NCI-H128 (cell line): ENCODE data around the gene DISC1.
"Not testable (repeated sequence)": the region's sequence is repeated elsewhere in the genome, so short reads cannot be mapped to it uniquely, and the experiment has no call there.

Experiments
- DNase-seq: peaks from one replicate; lab custom pipeline; 2025; ENCODE audit not compliant: unreplicated experiment; lab: John Stamatoyannopoulos, UW

DISC1 gene

GRCh38 chr1:231943084-231943483 is 316.5 kb downstream of the DISC1 start:
- DNase-seq = no peak

- DNase-seq = not testable (repeated sequence)
Measured at GRCh38 chr1:231948102-231948501, 321.5 kb downstream of the DISC1 start.

- no peak for DNase-seq
Measured at GRCh38 chr1:231949277-231950091, 322.9 kb downstream of the DISC1 start.

- DNase-seq = no peak
Measured at GRCh38 chr1:231950331-231951128, 323.9 kb downstream of the DISC1 start.

GRCh38 chr1:231951374-231951773 is 324.8 kb downstream of the DISC1 start:
- DNase-seq = no peak

GRCh38 chr1:231952154-231952553 is 325.6 kb downstream of the DISC1 start:
- no peak for DNase-seq

- no peak for DNase-seq
Measured at GRCh38 chr1:231953660-231954059, 327.1 kb downstream of the DISC1 start.

- no peak for DNase-seq
Measured at GRCh38 chr1:231954751-231955150, 328.2 kb downstream of the DISC1 start.

- DNase-seq = no peak
Measured at GRCh38 chr1:231957359-231957758, 330.8 kb downstream of the DISC1 start.

- DNase-seq = no peak
Measured at GRCh38 chr1:231958448-231958847, 331.9 kb downstream of the DISC1 start.

- DNase-seq = no peak
Measured at GRCh38 chr1:231959225-231959884, 332.8 kb downstream of the DISC1 start.

- not testable (repeated sequence) for DNase-seq
Measured at GRCh38 chr1:231961801-231962200, 335.2 kb downstream of the DISC1 start.

- no peak for DNase-seq
Measured at GRCh38 chr1:231962636-231963035, 336.0 kb downstream of the DISC1 start.

- DNase-seq = no peak
Measured at GRCh38 chr1:231964241-231964640, 337.7 kb downstream of the DISC1 start.

GRCh38 chr1:231964961-231965360 is 338.4 kb downstream of the DISC1 start:
- DNase-seq = no peak

- DNase-seq = no peak
Measured at GRCh38 chr1:231965615-231966014, 339.0 kb downstream of the DISC1 start.

GRCh38 chr1:231966983-231967382 is 340.4 kb downstream of the DISC1 start:
- DNase-seq = no peak

GRCh38 chr1:231969076-231969475 is 342.5 kb downstream of the DISC1 start:
- DNase-seq = no peak

- not testable (repeated sequence) for DNase-seq
Measured at GRCh38 chr1:231969761-231970160, 343.2 kb downstream of the DISC1 start.

GRCh38 chr1:231970684-231971083 is 344.1 kb downstream of the DISC1 start:
- no peak for DNase-seq

- no peak for DNase-seq
Measured at GRCh38 chr1:231971397-231972110, 345.0 kb downstream of the DISC1 start.
